A673 (cell line): Measurements from ENCODE around the gene TMEM202. TPM values are rescaled to one million over a fixed set of nuclear protein-coding genes. Genes with fewer than 3 reads are reported as not detected.

ENCODE experiments used
- BruUV-seq: library from RNA; stranded (reverse); fragments of 400-500 nt; replicated peaks from 2 replicates; lab custom pipeline; 2021; lab: Mats Ljungman, UMichigan
- CTCF ChIA-PET: fragments of 300-600 bp; sonication (Branson Sonifier 250); formaldehyde crosslinking; loops from one replicate; lab custom pipeline; 2022; ENCODE audit warnings: antibody characterized with exemption; lab: Charles Lee
- POLR2A ChIA-PET: fragments of 300-600 bp; sonication (Branson Sonifier 250); formaldehyde crosslinking; loops from one replicate; lab custom pipeline; 2022; ENCODE audit warnings: antibody characterized with exemption; ENCODE audit not compliant: low non-redundant PET; lab: Charles Lee
- DNase-seq: peaks from one replicate; pipeline ENCODE4 v3.0.0-alpha.2; 2015; ENCODE audit warnings: low spot score
- H3K27ac ChIP-seq: fragments of 200-600 bp; sonication (generic); 2 replicates; pipeline ENCODE4 v1.5.1; 2016; ENCODE audit warnings: mixed run types, low read depth, mild to moderate bottlenecking, mixed read lengths, antibody characterized with exemption, low read length; ENCODE audit not compliant: poor library complexity, severe bottlenecking
- H3K27me3 ChIP-seq: fragments of 200-600 bp; sonication (generic); replicated peaks from 2 replicates; pipeline ENCODE4 v1.6.1; 2017; ENCODE audit warnings: mixed run types, low read depth, mild to moderate bottlenecking, mixed read lengths, antibody characterized with exemption, low read length; ENCODE audit not compliant: insufficient read depth, poor library complexity
- H3K36me3 ChIP-seq: fragments of 200-600 bp; sonication (generic); 2 replicates; pipeline ENCODE4 v1.6.1; 2016; ENCODE audit warnings: mixed run types, mild to moderate bottlenecking, mixed read lengths, antibody characterized with exemption, low read length; ENCODE audit not compliant: insufficient read depth, poor library complexity, severe bottlenecking
- H3K4me1 ChIP-seq: fragments of 200-600 bp; sonication (generic); 2 replicates; pipeline ENCODE4 v1.6.1; 2017; ENCODE audit warnings: mixed run types, mild to moderate bottlenecking, mixed read lengths, antibody characterized with exemption, low read length; ENCODE audit not compliant: insufficient read depth, poor library complexity, severe bottlenecking
- H3K4me3 ChIP-seq: fragments of 200-600 bp; sonication (generic); 2 replicates; pipeline ENCODE4 v1.5.1; 2016; ENCODE audit warnings: low read depth, mixed run types, mild to moderate bottlenecking, mixed read lengths, low read length; ENCODE audit not compliant: poor library complexity, severe bottlenecking
- H3K9me3 ChIP-seq: fragments of 200-600 bp; sonication (generic); 2 replicates; pipeline ENCODE4 v1.6.1; 2016; ENCODE audit warnings: mixed run types, low read depth, mild to moderate bottlenecking, mixed read lengths, antibody characterized with exemption, low read length; ENCODE audit not compliant: poor library complexity, severe bottlenecking
- EZH2 ChIP-seq: fragments of 200-600 bp; sonication (generic); IDR thresholded peaks from 2 replicates; pipeline ENCODE4 v1.6.1; 2017; ENCODE audit warnings: borderline replicate concordance, low read depth, mild to moderate bottlenecking, mixed read lengths, antibody characterized with exemption, low read length; ENCODE audit not compliant: poor library complexity, severe bottlenecking
- intact Hi-C: fragments of 100-400 bp; cut with micrococcal nuclease; formaldehyde crosslinking; loops from one replicate; pipeline ENCODE4 v1.10.0; 2022; ENCODE audit not compliant: unreplicated experiment
- total RNA-seq: library from RNA; stranded (reverse); gene quantifications from 2 replicates; pipeline ENCODE4 v1.2.3, GENCODE V29; 2021
- TF ChIP-seq, protein P1 (sequence below): fragments of 300-800, 200-600 bp; sonication (generic); conservative IDR thresholded peaks from 2 replicates; pipeline ENCODE4 v1.5.1; 2017; ENCODE audit warnings: low read depth, mild to moderate bottlenecking, antibody characterized with exemption, low read length, moderate library complexity, mixed read lengths

TMEM202 gene
- total RNA-seq, 1 experiment from 2014 or later = not detected

DNA sequence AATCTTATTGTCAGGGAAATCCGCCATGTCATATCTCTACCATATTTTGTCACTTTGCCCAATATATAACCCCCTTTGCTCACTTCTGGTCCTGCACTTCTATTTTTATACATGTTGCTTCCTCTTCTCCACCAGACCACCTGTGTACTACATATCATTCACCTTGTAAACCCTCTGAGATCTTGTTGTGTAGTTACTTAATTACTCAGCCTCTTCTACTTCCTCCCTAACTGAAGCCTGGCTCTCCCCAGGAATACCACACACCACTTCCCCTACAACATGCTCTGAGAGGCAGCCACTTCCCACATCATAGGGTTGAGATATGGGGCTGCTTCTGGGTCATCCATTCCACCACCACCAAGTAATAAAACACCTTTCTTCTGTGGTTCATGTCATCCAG, 32.3 kb upstream of the TMEM202 start:
- intact Hi-C loops = no loop called here
- H3K27me3 ChIP-seq = no peaks in the 10 kb centered on the region
- no TSS peak for BruUV-seq
- no peaks in the 10 kb centered on the region for H3K4me1 ChIP-seq
- TF ChIP-seq, protein P1, sequence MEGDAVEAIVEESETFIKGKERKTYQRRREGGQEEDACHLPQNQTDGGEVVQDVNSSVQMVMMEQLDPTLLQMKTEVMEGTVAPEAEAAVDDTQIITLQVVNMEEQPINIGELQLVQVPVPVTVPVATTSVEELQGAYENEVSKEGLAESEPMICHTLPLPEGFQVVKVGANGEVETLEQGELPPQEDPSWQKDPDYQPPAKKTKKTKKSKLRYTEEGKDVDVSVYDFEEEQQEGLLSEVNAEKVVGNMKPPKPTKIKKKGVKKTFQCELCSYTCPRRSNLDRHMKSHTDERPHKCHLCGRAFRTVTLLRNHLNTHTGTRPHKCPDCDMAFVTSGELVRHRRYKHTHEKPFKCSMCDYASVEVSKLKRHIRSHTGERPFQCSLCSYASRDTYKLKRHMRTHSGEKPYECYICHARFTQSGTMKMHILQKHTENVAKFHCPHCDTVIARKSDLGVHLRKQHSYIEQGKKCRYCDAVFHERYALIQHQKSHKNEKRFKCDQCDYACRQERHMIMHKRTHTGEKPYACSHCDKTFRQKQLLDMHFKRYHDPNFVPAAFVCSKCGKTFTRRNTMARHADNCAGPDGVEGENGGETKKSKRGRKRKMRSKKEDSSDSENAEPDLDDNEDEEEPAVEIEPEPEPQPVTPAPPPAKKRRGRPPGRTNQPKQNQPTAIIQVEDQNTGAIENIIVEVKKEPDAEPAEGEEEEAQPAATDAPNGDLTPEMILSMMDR = no peak
- TF ChIP-seq EZH2 = no peak
- H3K27ac ChIP-seq = no peak overlapping the region
- no peak overlapping the region for H3K4me3 ChIP-seq
- ChIA-PET CTCF (no interaction called here), POLR2A (no interaction called here)
- no peaks in the 10 kb centered on the region for H3K36me3 ChIP-seq
- H3K9me3 ChIP-seq = no peaks in the 10 kb centered on the region
- no peak for DNase-seq

DNA sequence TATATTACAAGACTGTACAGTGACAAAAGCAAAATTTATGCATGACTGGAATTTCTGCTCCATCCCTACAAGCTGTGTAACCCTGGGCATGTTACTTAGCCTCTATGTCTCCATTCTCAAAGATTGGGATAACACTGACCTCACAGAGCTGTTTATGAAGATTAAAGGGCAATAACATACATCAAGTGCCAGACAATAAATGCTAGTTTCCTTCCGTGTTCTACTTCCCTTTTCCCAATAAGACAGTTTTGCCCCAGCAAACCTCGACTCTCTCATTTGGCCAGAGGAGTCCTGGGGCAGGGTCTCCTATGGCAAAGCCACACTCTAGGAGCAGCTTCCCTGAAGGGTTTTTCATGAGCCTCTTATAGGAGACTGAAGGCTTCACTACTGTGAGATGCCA, 29.8 kb upstream of the TMEM202 start:
- Histone ChIP-seq H3K36me3 (no peaks in the 10 kb centered on the region), H3K27ac (no peak overlapping the region), H3K4me1 (no peaks in the 10 kb centered on the region), H3K27me3 (no peaks in the 10 kb centered on the region), H3K4me3 (no peak overlapping the region), H3K9me3 (no peaks in the 10 kb centered on the region)
- TF ChIP-seq EZH2 = no peak
- TF ChIP-seq, protein P1 = no peak
- BruUV-seq = no TSS peak
- intact Hi-C loops = no loop called here
- POLR2A ChIA-PET = interaction anchor here (0.6 kb wide), 1 partner anchor 33 kb away, joined by 3 read pairs; no protein-coding TSS in a partner anchor
- CTCF ChIA-PET = no interaction called here
- DNase-seq = no peak

DNA sequence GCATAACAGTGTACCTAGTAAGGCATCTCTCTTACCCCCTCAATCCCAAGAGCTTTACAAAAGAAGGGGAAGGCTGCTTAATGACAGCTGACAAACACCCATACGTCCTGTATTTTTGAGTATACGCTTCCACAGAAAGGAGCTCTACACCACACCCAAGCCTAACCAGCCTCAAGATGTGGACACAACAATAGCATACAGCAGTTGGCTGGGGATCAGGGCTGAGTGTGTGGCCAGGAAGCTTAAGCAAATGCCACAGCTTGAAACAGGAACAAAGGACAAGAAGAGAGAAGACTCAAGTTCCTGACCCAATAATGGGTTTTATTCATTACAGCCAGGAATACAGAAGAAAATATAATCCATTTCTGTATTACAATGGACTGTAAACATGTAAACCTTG, 29.2 kb upstream of the TMEM202 start:
- CTCF ChIA-PET = no interaction called here
- H3K4me1 ChIP-seq = no peaks in the 10 kb centered on the region
- H3K27ac ChIP-seq = no peak overlapping the region
- no TSS peak for BruUV-seq
- POLR2A ChIA-PET = interaction anchor here (0.6 kb wide), 1 partner anchor 34 kb away, joined by 3 read pairs; no protein-coding TSS in a partner anchor
- H3K27me3 ChIP-seq = no peaks in the 10 kb centered on the region
- DNase-seq = no peak
- TF ChIP-seq, protein P1 = no peak
- TF ChIP-seq EZH2 = no peak
- intact Hi-C loops = no loop called here
- no peaks in the 10 kb centered on the region for H3K36me3 ChIP-seq
- no peak overlapping the region for H3K4me3 ChIP-seq
- no peaks in the 10 kb centered on the region for H3K9me3 ChIP-seq
